ENCODE data around the gene SRSF7. TPM values are rescaled to one million over a fixed set of nuclear protein-coding genes. Genes with fewer than 3 reads are reported as not detected.

SRSF7 gene
- total and polyA plus RNA-seq, 10 donors = 94.9 to 214 (median 151) TPM

DNA sequence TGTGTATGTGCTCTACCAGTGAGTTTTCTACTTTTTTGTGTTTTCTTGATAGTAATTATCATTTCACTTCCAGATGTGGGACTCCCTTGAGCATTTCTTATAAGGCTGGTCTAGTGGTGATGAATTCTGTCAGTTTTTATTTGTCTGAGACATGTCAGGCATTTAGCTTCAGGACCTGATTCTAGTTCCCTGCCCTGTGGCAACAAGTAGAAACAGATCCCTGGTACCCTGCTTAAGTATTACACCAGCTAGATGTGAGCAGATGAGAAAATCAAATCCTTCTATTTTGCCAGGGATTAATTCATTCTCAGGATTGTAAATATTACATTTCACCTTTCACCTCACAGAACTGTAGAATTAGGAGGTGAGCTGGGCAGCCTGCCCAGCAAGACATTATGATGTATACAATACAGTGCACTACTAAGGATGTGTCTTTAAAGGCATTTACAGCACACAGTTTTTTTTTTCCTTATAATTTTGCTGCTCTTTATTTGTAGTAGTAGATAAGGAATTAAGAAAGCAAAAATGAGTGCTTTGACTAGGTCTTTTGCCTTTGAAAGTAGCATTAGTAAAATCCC is 50.2 kb downstream of the SRSF7 start:
- TF ChIP-seq, protein P1, sequence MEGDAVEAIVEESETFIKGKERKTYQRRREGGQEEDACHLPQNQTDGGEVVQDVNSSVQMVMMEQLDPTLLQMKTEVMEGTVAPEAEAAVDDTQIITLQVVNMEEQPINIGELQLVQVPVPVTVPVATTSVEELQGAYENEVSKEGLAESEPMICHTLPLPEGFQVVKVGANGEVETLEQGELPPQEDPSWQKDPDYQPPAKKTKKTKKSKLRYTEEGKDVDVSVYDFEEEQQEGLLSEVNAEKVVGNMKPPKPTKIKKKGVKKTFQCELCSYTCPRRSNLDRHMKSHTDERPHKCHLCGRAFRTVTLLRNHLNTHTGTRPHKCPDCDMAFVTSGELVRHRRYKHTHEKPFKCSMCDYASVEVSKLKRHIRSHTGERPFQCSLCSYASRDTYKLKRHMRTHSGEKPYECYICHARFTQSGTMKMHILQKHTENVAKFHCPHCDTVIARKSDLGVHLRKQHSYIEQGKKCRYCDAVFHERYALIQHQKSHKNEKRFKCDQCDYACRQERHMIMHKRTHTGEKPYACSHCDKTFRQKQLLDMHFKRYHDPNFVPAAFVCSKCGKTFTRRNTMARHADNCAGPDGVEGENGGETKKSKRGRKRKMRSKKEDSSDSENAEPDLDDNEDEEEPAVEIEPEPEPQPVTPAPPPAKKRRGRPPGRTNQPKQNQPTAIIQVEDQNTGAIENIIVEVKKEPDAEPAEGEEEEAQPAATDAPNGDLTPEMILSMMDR (IDR thresholded peaks at IDR 0.05 in 8 of 11, conservative IDR thresholded peaks at IDR 0.05 in 3 of 11) = no peak
- no peak for TF ChIP-seq POLR2AphosphoS5 (IDR thresholded peaks at IDR 0.05)
- no peak for TF ChIP-seq POLR2A (IDR thresholded peaks at IDR 0.05)
- Histone ChIP-seq H3K4me3 (no peak overlapping the region), H3K9me3 (no peaks in the 10 kb centered on the region), H3K27ac (peak overlapping the region in 5 of 8 donors; percentile 22 to 65 (median 52)), H3K27me3 (replicated peaks in 1 of 7) (no peaks in the 10 kb centered on the region), H3K4me1 (no peaks in the 10 kb centered on the region), H3K36me3 (peaks cover 0 to 91% (median 0%) of the 10 kb centered on the region in 6 donors)
- DNase-seq = no peak
- intact Hi-C loops (cut with DNase I; ENCODE audit: low total_unique reads) = no loop called here

DNA sequence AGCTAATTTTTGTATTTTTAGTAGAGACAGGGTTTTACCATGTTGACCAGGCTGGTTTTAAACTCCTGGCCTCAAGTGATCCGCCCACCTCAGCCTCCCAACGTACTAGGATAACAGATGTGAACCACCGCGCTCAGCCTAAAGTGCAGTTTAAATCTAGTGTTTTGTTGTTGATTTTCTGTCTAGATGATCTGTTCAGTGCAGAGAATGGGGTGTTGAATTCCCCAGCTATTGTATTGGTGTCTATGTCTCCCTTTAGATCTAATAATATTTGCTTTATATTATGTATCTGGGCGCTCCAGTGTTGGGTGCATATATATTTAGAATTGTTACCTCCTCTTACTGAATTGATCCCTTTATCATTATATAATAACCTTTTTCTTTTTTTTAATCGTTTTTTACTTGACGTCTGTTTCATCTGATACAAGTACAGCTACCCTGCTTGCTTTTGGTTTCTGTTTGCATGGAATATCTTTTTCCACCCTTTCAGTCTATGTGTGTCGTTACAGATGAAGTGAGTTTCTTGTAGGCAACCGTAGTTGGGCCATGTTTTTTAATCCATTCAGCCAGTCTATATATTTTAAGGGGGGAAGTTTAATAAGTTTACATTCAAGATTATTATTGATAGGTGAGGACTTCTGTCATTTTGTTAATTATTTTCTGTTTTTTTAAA is 50.9 kb downstream of the SRSF7 start:
- no peaks in the 10 kb centered on the region for H3K9me3 ChIP-seq
- no peaks in the 10 kb centered on the region for H3K27me3 ChIP-seq (replicated peaks in 1 of 7)
- peaks cover 0 to 91% (median 0%) of the 10 kb centered on the region in 6 donors for H3K36me3 ChIP-seq
- peak overlapping the region in 1 of 8 donors; percentile 2 for H3K4me3 ChIP-seq
- intact Hi-C loops (cut with DNase I; ENCODE audit: low total_unique reads) = no loop called here
- no peaks in the 10 kb centered on the region for H3K4me1 ChIP-seq
- TF ChIP-seq, protein P1 (IDR thresholded peaks at IDR 0.05 in 8 of 11, conservative IDR thresholded peaks at IDR 0.05 in 3 of 11) = no peak
- TF ChIP-seq POLR2AphosphoS5 (IDR thresholded peaks at IDR 0.05) = no peak
- TF ChIP-seq POLR2A (IDR thresholded peaks at IDR 0.05) = no peak
- 85 to 90% (median 87%) methylated on average over 9 of the region's 9 CpGs for WGBS, 5 donors
- no peak for DNase-seq
- H3K27ac ChIP-seq = peak overlapping the region in 7 of 8 donors; percentile 4 to 65 (median 48)

DNA sequence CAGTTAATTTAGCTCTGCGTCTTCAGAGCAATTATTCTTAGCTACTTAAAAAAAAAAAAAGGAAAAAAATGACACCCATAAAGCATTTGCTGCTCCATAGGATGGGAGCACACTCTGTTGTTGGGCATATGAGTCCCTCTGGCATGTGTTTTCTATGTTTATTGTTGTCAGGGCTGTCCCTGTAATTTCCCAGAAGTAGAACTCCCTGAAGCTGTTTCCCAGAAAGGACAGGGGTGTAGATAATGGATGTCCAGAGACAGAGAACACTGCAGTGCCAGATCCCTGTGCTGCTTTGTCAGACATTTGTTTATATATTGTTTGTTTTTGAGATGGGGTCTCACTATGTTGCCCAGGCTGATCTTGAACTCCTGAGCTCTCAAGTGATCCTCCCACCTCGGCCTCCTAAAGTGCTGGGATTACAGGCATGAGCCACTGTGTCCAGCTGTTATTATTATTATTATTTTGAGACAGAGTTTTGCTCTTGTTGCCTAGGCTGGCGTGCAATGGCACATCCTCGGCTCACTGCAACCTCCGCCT is 52.6 kb downstream of the SRSF7 start:
- H3K4me1 ChIP-seq = peaks cover 0 to 10% (median 8%) of the 10 kb centered on the region in 6 donors
- no peak for DNase-seq
- H3K9me3 ChIP-seq = no peaks in the 10 kb centered on the region
- TF ChIP-seq POLR2AphosphoS5 (IDR thresholded peaks at IDR 0.05) = no peak
- TF ChIP-seq POLR2A (IDR thresholded peaks at IDR 0.05) = no peak
- TF ChIP-seq, protein P1 (IDR thresholded peaks at IDR 0.05 in 8 of 11, conservative IDR thresholded peaks at IDR 0.05 in 3 of 11) = no peak
- intact Hi-C loops (cut with DNase I; ENCODE audit: low total_unique reads) = no loop called here
- peaks cover 0 to 91% (median 0%) of the 10 kb centered on the region in 6 donors for H3K36me3 ChIP-seq
- WGBS, 5 donors = 92 to 97% (median 96%) methylated on average over 5 of the region's 5 CpGs
- no peaks in the 10 kb centered on the region for H3K27me3 ChIP-seq (replicated peaks in 1 of 7)
- no peak overlapping the region for H3K4me3 ChIP-seq
- peak overlapping the region in 3 of 8 donors; percentile 55 to 70 (median 63) for H3K27ac ChIP-seq

All from spleen (tissue), 11 donors.